Psoas muscle (tissue), 8 donors: ENCODE results near the gene FAP. TPM values are rescaled to one million over a fixed set of nuclear protein-coding genes. Genes with fewer than 3 reads are reported as not detected.

Source experiments
- ATAC-seq, 4 donors: fragments of 200-7000 bp; cut with Tn5 transposase; one replicate each; pipeline ENCODE4 v1.9.1; 2020; ENCODE audit warnings: moderate library complexity in 3 of 4, mild to moderate bottlenecking in 2 of 4
- DNase-seq, 2 donors: peaks; one replicate each; pipeline ENCODE4 v3.0.0-alpha.2; 2020
- H3K27ac ChIP-seq: fragments of 200-600 bp; one replicate; pipeline ENCODE4 v1.8.0; 2022
- H3K27me3 ChIP-seq, 3 donors: fragments of 200-600 bp in 1 of 3; one replicate each; pipeline versions ENCODE4 v1.6.1 to v1.8.0; 2013 to 2022; ENCODE audit warnings: low read length in 2 of 3, mild to moderate bottlenecking in 2 of 3, moderate library complexity in 1 of 3; ENCODE audit not compliant: insufficient read depth in 3 of 3
- H3K36me3 ChIP-seq, 2 donors: fragments of 200-600 bp in 1 of 2; one replicate each; pipeline versions ENCODE4 v1.6.1 to v1.8.0; 2013 to 2022; ENCODE audit warnings: low read depth in 1 of 2, mild to moderate bottlenecking in 1 of 2, moderate library complexity in 1 of 2; ENCODE audit not compliant: insufficient read depth in 1 of 2
- H3K4me1 ChIP-seq: fragments of 200-600 bp; one replicate; pipeline ENCODE4 v1.8.0; 2022
- H3K4me3 ChIP-seq: fragments of 200-600 bp; one replicate; pipeline ENCODE4 v1.8.0; 2022; ENCODE audit warnings: mild to moderate bottlenecking
- H3K9me3 ChIP-seq: fragments of 200-600 bp; one replicate; pipeline ENCODE4 v1.8.0; 2022
- WGBS, 3 donors: extraction: QIAGEN DNeasy Blood & Tissue Kit; methylation state at CpG; one replicate each; pipeline versions ENCODE4 v1.1.6 to v1.1.7; 2013; 5-methylcytosine and 5-hydroxymethylcytosine counted together
- intact Hi-C, 2 donors: fragments of 100-400 bp; cut with DNase I; formaldehyde crosslinking; loops; one replicate each; pipeline versions ENCODE4 v1.11.0 to v1.14.2; 2022
- polyA plus RNA-seq, 3 donors: library from polyadenylated mRNA; stranded (reverse); fragments of 200-250 nt; gene quantifications; one replicate each; pipeline ENCODE4 v1.2.3, GENCODE V29; 2013
- total RNA-seq, 4 donors: library from RNA; stranded (reverse); fragmentation: NEBNext Ultra II Directional in 2 of 4; extraction: Animal tissue kit (Norgen Biotek cat#: 25700) in 2 of 4; gene quantifications; one replicate each; pipeline versions ENCODE4 v1.2.1 to v1.2.4, GENCODE V29; 2021 to 2023
- TF ChIP-seq, protein P1 (sequence below): fragments of 200-600 bp; IDR thresholded peaks from one replicate; pipeline ENCODE4 v1.8.0; 2022; ENCODE audit warnings: antibody characterized with exemption
- donor health status: healthy with polysubstance abuse.
- donor health status: DM: no; HTN: no; CAD: no; lungs with moderate emphysema.
- donor health status: Bipolar disorder and iron deficiency.
- donor health status: healthy.
- donor health status: DM: yes; HTN: yes; CAD: no.
- donor health status: DM: no; HTN: no; CAD: no.
- donor health status: DM: no; HTN: no; CAD: no.
- donor health status: DM: yes; HTN: yes; CAD: no.

FAP gene
- total and polyA plus RNA-seq, 7 donors = 0.96 to 7.5 (median 1.6) TPM

DNA sequence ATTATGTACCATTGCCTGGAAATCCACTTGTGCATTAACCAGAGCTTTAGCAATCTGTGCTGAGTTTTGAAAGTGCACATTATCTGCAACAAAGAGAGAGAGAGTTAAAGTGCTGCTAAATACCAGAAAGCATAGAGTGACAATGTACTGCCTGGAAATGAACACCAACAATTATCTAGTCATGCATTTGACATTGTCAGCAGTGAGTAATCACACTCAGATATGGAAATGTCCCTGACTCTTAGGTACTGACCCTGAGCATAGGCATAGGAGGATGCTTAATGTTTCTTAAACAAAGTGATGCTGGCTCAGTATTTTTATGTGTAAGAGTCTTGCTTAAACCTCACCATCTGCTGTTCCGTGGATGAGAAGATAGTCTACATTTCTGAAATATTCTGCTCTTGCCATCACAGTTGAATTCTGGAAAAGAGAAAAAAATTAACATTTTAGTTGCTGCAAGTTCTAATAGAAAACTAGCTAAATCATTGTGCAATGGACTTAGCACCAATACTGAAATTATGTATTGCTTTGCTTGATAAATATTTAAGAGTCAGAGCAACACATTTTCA lies 70.4 kb downstream of the FAP start:
- intact Hi-C loops = no loop called here

DNA sequence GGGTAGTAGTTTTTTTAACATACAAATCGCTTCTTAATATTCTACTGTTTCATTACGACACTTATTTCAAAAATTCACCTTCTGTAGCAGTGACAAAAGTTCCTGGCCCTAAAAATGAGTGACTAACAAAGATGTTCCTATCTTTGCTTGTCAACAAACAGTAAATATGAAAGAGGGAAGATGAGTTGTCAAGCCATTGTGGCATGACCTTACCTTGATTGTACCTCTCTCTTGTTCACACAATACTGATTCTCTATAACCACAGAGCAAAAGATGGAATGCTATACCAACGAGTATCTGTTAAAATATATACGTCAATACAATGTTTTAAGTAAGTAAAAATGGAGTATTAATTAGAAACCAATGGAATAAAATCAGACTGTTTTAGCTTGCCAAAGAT lies 76.5 kb downstream of the FAP start:
- H3K36me3 ChIP-seq = no peaks in the 10 kb centered on the region
- no peak overlapping the region for H3K27ac ChIP-seq
- TF ChIP-seq, protein P1, sequence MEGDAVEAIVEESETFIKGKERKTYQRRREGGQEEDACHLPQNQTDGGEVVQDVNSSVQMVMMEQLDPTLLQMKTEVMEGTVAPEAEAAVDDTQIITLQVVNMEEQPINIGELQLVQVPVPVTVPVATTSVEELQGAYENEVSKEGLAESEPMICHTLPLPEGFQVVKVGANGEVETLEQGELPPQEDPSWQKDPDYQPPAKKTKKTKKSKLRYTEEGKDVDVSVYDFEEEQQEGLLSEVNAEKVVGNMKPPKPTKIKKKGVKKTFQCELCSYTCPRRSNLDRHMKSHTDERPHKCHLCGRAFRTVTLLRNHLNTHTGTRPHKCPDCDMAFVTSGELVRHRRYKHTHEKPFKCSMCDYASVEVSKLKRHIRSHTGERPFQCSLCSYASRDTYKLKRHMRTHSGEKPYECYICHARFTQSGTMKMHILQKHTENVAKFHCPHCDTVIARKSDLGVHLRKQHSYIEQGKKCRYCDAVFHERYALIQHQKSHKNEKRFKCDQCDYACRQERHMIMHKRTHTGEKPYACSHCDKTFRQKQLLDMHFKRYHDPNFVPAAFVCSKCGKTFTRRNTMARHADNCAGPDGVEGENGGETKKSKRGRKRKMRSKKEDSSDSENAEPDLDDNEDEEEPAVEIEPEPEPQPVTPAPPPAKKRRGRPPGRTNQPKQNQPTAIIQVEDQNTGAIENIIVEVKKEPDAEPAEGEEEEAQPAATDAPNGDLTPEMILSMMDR = no peak
- 92 to 94% (median 94%) methylated on average over 4 of the region's 4 CpGs for WGBS, 3 donors
- ATAC-seq (no peak), DNase-seq (no peak)
- intact Hi-C loops = no loop called here
- H3K4me1 ChIP-seq = no peaks in the 10 kb centered on the region
- H3K9me3 ChIP-seq = no peaks in the 10 kb centered on the region
- H3K4me3 ChIP-seq = no peak overlapping the region
- no peaks in the 10 kb centered on the region for H3K27me3 ChIP-seq

More for the DNA sequence above, 70.4 kb downstream of the FAP start:
- Histone ChIP-seq H3K9me3 (no peaks in the 10 kb centered on the region), H3K27ac (no peak overlapping the region), H3K27me3 (no peaks in the 10 kb centered on the region), H3K4me1 (no peaks in the 10 kb centered on the region), H3K4me3 (no peak overlapping the region), H3K36me3 (no peaks in the 10 kb centered on the region)
- WGBS, 3 donors = 53 to 79% (median 71%) methylated on average over 1 of the region's 1 CpG
- TF ChIP-seq, protein P1 = no peak
- no peak for DNase-seq
- no peak for ATAC-seq

DNA sequence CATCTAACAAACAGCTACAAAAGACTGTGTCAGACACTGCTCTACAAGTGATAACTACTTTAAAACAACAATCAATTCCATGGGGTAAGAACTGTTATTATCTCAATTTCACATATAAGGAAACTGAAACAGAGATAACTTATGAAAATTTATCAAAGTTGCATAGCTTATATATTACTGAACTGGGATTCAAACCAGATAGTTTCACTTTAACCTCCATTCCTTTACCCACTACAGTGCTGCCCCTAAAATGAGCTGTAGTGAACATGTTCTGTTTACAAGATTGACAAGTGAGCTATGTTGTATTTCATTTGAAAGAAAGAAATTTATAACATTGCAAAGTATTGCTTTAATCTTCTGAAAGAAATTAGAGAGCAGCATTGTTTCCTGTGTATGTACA lies 77.1 kb downstream of the FAP start:
- H3K9me3 ChIP-seq = no peaks in the 10 kb centered on the region
- TF ChIP-seq, protein P1 = no peak
- no peaks in the 10 kb centered on the region for H3K4me1 ChIP-seq
- no peak for DNase-seq
- no peaks in the 10 kb centered on the region for H3K27me3 ChIP-seq
- no peaks in the 10 kb centered on the region for H3K36me3 ChIP-seq
- no peak for ATAC-seq
- intact Hi-C loops = no loop called here
- no peak overlapping the region for H3K27ac ChIP-seq
- no peak overlapping the region for H3K4me3 ChIP-seq

DNA sequence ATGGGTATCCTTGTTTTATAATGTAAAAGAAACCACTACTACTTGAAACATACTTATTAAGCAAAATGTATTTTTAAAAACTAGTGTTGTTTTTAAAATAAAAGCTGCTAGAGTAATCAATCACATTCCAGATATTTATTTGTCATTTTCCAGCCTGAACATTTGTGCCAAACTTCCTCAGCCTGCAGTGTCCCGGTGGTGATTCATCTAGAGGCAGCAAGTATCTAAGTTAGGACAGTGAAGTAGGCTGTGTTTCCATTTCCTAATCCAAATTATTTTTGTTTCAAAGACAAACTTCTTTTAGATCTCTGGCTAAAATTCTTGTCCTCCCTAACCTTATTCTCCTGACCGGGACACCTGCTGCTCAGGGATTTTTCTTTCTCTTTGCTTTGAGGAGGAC lies 78.4 kb downstream of the FAP start:
- ATAC-seq (no peak), DNase-seq (no peak)
- TF ChIP-seq, protein P1 = no peak
- H3K4me3 ChIP-seq = no peak overlapping the region
- H3K9me3 ChIP-seq = no peaks in the 10 kb centered on the region
- no peaks in the 10 kb centered on the region for H3K36me3 ChIP-seq
- H3K27me3 ChIP-seq = no peaks in the 10 kb centered on the region
- intact Hi-C loops = no loop called here
- no peak overlapping the region for H3K27ac ChIP-seq
- 61 to 74% (median 73%) methylated on average over 2 of the region's 2 CpGs for WGBS, 3 donors
- no peaks in the 10 kb centered on the region for H3K4me1 ChIP-seq

DNA sequence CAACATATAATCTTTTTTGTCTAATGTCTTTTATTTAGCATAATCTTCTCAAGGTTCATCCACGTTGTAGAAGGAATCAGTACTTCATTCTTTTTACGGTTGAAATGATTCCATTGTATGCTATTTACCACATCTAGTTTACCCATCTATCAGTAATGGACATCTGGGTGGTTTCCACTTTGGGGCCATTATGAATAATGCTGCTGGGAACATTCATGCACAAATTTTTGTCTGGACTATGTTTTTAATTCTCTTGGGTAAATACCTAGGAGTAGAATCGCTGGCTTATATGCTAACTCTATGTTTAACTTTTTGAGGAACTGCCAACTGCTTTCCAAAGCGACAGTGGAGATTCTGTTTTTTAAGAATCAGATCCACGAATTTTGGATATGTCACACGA lies 83.8 kb downstream of the FAP start:
- no peak for DNase-seq
- no peak overlapping the region for H3K27ac ChIP-seq
- no peaks in the 10 kb centered on the region for H3K27me3 ChIP-seq
- no peak overlapping the region for H3K4me3 ChIP-seq
- no peaks in the 10 kb centered on the region for H3K4me1 ChIP-seq
- no peak for ATAC-seq
- TF ChIP-seq, protein P1 = no peak
- 82 to 85% (median 82%) methylated on average over 6 of the region's 6 CpGs for WGBS, 3 donors
- H3K9me3 ChIP-seq = no peaks in the 10 kb centered on the region
- H3K36me3 ChIP-seq = no peaks in the 10 kb centered on the region
- intact Hi-C loops = loop anchor here in 1 of 2 donors (5.0 kb wide), 1 partner anchor 138 kb away; no protein-coding TSS in a partner anchor
